Calu3 (cell line): ENCODE data around the gene ADPRM. TPM values are rescaled to one million over a fixed set of nuclear protein-coding genes. Genes with fewer than 3 reads are reported as not detected.

ENCODE experiments used
- BruUV-seq: library from RNA; stranded (reverse); fragments of 400-500 nt; replicated peaks from 2 replicates; lab custom pipeline; 2021; lab: Mats Ljungman, UMichigan
- CTCF ChIA-PET: fragments of 300-600 bp; sonication (Branson Sonifier 250); formaldehyde crosslinking; loops from one replicate; lab custom pipeline; 2022; ENCODE audit warnings: antibody characterized with exemption; lab: Charles Lee
- DNase-seq: peaks from one replicate; pipeline ENCODE4 v3.0.0; 2022
- H3K27ac Mint-ChIP-seq: one replicate; pipeline ENCODE4 v1.8.0; 2022; ENCODE audit warnings: mixed read lengths; ENCODE audit not compliant: unreplicated experiment
- H3K27me3 Mint-ChIP-seq: one replicate; pipeline ENCODE4 v1.8.0; 2022; ENCODE audit warnings: mixed read lengths; ENCODE audit not compliant: unreplicated experiment
- H3K36me3 Mint-ChIP-seq: one replicate; pipeline ENCODE4 v1.8.0; 2022; ENCODE audit warnings: mild to moderate bottlenecking, moderate library complexity, mixed read lengths; ENCODE audit not compliant: insufficient read depth, unreplicated experiment
- H3K4me1 Mint-ChIP-seq: one replicate; pipeline ENCODE4 v1.8.0; 2022; ENCODE audit warnings: mild to moderate bottlenecking, low read depth, mixed read lengths; ENCODE audit not compliant: unreplicated experiment
- H3K4me3 Mint-ChIP-seq: one replicate; pipeline ENCODE4 v1.8.0; 2022; ENCODE audit warnings: mild to moderate bottlenecking, low read depth, moderate library complexity, mixed read lengths; ENCODE audit not compliant: unreplicated experiment
- H3K9me3 Mint-ChIP-seq: one replicate; pipeline ENCODE4 v1.8.0; 2022; ENCODE audit warnings: low read depth, mixed read lengths; ENCODE audit not compliant: unreplicated experiment
- intact Hi-C: fragments of 100-400 bp; cut with micrococcal nuclease; formaldehyde crosslinking; loops from one replicate; pipeline ENCODE4 v1.10.0; 2022; ENCODE audit not compliant: unreplicated experiment
- total RNA-seq: library from RNA; stranded (reverse); gene quantifications from 2 replicates; pipeline ENCODE4 v1.2.3, GENCODE V29; 2022
- TF ChIP-seq, protein P1 (sequence below): fragments of 200-600 bp; IDR thresholded peaks from one replicate; pipeline ENCODE4 v1.8.0; 2022; ENCODE audit warnings: antibody characterized with exemption; ENCODE audit not compliant: unreplicated experiment

ADPRM gene
- total RNA-seq, 1 experiment from 2014 or later = 3.2 TPM

DNA sequence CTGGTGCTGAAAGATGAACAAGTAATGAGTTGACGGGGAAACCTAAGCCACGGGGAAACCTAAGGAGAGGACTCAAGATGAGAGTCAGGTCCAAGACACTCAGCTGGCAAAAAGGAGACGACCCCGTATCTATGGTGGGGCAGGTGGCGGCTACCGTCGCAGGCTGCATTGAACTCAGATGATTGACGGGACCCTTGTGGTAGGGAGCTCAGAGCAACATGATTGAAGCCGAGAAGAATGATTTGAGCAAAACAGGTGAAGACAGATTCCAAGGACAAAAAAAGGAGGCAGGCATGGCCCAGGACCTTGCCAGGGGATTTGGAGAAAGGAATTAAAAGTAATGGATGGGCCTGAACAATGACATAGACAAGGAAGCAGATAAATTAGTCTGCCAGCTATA is 32.8 kb upstream of the ADPRM start:
- TF ChIP-seq, protein P1, sequence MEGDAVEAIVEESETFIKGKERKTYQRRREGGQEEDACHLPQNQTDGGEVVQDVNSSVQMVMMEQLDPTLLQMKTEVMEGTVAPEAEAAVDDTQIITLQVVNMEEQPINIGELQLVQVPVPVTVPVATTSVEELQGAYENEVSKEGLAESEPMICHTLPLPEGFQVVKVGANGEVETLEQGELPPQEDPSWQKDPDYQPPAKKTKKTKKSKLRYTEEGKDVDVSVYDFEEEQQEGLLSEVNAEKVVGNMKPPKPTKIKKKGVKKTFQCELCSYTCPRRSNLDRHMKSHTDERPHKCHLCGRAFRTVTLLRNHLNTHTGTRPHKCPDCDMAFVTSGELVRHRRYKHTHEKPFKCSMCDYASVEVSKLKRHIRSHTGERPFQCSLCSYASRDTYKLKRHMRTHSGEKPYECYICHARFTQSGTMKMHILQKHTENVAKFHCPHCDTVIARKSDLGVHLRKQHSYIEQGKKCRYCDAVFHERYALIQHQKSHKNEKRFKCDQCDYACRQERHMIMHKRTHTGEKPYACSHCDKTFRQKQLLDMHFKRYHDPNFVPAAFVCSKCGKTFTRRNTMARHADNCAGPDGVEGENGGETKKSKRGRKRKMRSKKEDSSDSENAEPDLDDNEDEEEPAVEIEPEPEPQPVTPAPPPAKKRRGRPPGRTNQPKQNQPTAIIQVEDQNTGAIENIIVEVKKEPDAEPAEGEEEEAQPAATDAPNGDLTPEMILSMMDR = no peak
- BruUV-seq = no TSS peak
- no peaks in the 10 kb centered on the region for H3K27me3 Mint-ChIP-seq
- no peak overlapping the region for H3K27ac Mint-ChIP-seq
- intact Hi-C loops = no loop called here
- H3K4me3 Mint-ChIP-seq = no peak overlapping the region
- no peaks in the 10 kb centered on the region for H3K4me1 Mint-ChIP-seq
- H3K9me3 Mint-ChIP-seq = no peaks in the 10 kb centered on the region
- no peaks in the 10 kb centered on the region for H3K36me3 Mint-ChIP-seq
- no peak for DNase-seq
- CTCF ChIA-PET = no interaction called here

DNA sequence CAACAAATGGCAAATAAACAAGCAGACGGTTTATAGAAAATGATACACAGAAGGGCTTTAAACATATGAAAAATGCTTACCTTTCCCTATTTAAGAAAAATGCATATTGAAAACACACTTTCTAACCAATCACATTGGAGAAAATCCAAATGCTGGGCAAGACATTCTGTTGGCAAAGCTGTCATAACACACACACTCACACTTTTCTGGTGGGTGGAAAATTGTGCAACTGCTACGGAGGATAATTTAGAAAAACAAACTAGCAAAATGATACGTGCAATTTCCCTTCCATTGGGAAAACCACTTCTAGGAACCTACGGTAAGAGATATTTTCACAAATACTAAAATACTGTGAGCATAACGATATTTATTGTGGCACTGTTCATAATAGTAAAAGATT is 30.5 kb upstream of the ADPRM start:
- Mint-ChIP-seq H3K9me3 (no peaks in the 10 kb centered on the region), H3K36me3 (no peaks in the 10 kb centered on the region), H3K27me3 (no peaks in the 10 kb centered on the region), H3K4me3 (no peak overlapping the region), H3K4me1 (no peaks in the 10 kb centered on the region), H3K27ac (no peak overlapping the region)
- CTCF ChIA-PET = interaction anchor here (0.7 kb wide), 1 partner anchor 1579 kb away, joined by 3 read pairs; no protein-coding TSS in a partner anchor
- TF ChIP-seq, protein P1 = no peak
- intact Hi-C loops = no loop called here
- no TSS peak for BruUV-seq
- DNase-seq = no peak

DNA sequence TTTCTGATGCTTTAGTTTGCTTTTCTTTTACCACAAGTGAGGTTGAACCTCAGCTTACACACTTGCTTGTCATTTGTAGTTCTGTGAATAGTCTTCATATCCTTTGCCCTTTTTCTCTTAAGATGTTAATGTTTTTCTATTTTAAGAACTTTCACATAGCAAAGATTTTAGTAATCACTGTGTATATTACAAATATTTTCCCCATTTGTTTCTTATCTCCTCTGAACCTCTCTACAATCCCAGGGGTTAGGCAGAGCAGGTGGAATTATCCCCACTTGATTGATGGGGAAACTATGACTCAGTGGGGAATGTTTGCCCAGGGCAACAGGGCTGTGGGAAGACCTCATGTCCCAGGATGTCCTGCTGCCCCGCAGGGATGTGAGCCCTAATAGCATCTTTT is 28.6 kb upstream of the ADPRM start:
- no TSS peak for BruUV-seq
- TF ChIP-seq, protein P1 = no peak
- no peak for DNase-seq
- no peaks in the 10 kb centered on the region for H3K27me3 Mint-ChIP-seq
- H3K4me3 Mint-ChIP-seq = no peak overlapping the region
- no peaks in the 10 kb centered on the region for H3K9me3 Mint-ChIP-seq
- no peak overlapping the region for H3K27ac Mint-ChIP-seq
- intact Hi-C loops = no loop called here
- CTCF ChIA-PET = interaction anchor here (0.7 kb wide), 1 partner anchor 721 kb away, joined by 4 read pairs; no protein-coding TSS in a partner anchor
- H3K36me3 Mint-ChIP-seq = peaks cover 4% of the 10 kb centered on the region
- H3K4me1 Mint-ChIP-seq = no peaks in the 10 kb centered on the region

DNA sequence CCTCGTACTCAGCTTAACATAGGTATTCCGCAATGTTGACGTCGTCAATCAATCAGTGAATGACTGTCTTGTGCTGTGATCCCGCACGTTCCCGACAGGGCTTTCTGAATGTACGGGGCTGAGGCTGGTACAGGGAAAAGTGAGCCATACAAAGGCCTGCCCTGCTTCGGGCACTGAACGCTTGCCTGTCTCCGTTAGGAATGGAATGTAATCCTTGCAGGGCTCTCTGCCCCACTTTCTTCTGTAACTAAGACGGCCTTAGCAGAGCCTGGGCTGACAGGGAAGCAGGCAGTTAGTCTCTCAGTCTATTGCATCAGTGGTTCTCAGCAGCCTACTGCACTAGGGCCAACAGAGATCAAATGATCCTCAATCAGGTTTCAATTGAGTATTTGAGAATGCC is 24.1 kb upstream of the ADPRM start:
- CTCF ChIA-PET = no interaction called here
- no TSS peak for BruUV-seq
- intact Hi-C loops = no loop called here
- H3K4me3 Mint-ChIP-seq = no peak overlapping the region
- H3K36me3 Mint-ChIP-seq = peaks cover 4% of the 10 kb centered on the region
- H3K27me3 Mint-ChIP-seq = no peaks in the 10 kb centered on the region
- H3K27ac Mint-ChIP-seq = no peak overlapping the region
- H3K9me3 Mint-ChIP-seq = no peaks in the 10 kb centered on the region
- no peak for DNase-seq
- no peaks in the 10 kb centered on the region for H3K4me1 Mint-ChIP-seq
- TF ChIP-seq, protein P1 = no peak
